ENCODE results near the gene ACSS1.

ACSS1 gene

DNA sequence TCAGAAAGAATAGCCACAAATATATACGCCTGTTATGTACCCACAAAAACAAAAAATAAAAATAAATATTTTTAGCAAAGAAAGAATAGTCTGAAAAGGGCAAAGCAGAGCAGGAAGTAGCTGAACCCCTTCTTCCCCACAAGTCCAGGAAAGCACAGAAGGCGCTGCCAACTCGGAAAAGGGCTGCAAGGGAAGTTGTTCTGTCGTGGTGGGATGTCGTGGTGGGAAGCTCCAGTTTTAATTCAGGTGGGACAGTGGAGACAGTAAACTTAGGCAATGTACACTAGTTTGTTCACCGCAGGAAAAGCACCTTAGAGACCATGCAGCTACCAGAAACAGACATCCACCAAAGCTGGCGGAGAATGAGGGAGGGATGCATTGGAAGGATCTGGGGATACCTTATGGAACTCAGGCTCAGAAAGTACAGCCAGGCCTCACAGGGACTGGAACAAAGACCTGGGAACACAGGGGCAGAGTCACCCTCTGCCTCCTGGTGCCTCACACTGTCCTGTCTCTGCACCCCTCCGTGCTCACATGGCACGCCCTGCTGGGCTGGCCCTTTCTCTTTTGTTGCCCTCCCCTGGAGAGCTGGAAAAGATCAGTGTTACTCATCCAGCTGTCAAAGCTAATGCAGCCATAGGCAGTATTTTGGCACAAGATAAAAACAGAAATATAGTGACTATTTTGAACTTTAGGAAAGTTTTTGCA is 62.0 kb downstream of the ACSS1 start:
- TF ChIP-seq, protein P1, sequence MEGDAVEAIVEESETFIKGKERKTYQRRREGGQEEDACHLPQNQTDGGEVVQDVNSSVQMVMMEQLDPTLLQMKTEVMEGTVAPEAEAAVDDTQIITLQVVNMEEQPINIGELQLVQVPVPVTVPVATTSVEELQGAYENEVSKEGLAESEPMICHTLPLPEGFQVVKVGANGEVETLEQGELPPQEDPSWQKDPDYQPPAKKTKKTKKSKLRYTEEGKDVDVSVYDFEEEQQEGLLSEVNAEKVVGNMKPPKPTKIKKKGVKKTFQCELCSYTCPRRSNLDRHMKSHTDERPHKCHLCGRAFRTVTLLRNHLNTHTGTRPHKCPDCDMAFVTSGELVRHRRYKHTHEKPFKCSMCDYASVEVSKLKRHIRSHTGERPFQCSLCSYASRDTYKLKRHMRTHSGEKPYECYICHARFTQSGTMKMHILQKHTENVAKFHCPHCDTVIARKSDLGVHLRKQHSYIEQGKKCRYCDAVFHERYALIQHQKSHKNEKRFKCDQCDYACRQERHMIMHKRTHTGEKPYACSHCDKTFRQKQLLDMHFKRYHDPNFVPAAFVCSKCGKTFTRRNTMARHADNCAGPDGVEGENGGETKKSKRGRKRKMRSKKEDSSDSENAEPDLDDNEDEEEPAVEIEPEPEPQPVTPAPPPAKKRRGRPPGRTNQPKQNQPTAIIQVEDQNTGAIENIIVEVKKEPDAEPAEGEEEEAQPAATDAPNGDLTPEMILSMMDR (IDR thresholded peaks at IDR 0.05; ENCODE audit: insufficient read depth, missing control alignments): no peak
- FAIRE-seq (no peak), DNase-seq (ENCODE audit: insufficient read length, low spot score) (no peak)

DNA sequence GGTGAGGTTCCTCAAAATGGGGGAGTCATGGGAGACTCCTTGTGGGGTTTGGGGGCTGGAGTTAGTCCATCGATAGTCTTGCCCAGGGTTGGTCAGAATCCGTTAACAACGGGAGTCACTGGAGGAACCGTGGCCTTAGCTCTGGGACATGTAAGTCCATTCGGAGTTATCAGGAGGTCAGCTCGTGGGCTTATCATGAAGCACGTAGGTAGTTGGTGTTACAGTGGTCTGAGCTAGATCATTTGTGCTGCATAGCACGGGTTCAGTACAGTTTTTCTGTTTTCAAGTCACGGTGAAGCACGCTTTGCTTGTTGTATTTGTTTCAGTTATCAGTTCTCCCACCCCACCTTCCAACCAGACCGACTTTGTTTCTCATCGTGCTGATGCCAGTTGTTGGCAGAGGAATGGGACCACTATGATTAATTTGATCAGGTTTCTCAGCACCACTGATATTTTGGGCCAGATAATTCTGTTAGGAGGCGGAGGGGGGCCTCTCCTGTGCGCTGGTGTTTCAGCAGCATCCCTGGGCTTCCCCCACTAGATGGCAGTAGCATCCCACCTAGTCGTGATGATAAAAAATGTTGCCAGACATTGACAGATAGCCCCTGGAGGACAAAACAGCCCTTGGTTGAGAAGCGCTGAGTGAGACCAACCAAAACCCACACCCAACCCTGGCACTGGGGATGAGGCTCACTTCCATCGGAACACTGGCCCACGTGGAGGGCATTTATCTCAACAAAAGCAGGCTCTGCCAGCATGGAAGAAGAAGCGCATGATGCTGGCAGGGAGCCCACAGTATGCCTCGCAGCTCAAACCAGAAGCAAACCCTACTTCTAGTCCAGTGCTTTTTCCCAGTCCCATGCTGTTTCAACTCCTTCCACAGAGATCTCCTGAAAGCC is 63.2 kb downstream of the ACSS1 start:
- DNase-seq (ENCODE audit: insufficient read length, low spot score) (peak; percentile 22), FAIRE-seq (no peak)
- TF ChIP-seq, protein P1 (IDR thresholded peaks at IDR 0.05; ENCODE audit: insufficient read depth, missing control alignments): peak; percentile 96

DNA sequence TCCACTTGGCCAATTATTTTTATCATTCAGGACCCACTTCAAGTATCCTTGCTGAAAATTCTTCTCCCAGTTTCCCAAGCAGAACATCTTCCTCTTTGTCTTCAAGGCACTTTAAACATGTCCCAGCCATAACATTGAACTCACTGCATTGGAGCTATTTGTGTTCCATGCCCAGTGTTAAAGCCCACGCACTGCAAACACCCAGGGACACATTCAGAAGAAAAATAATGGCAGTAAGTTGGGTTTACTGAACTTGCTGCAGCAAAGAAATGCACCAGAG is 63.8 kb downstream of the ACSS1 start:
- TF ChIP-seq, protein P1 (IDR thresholded peaks at IDR 0.05; ENCODE audit: insufficient read depth, missing control alignments): no peak
- FAIRE-seq (no peak), DNase-seq (ENCODE audit: insufficient read length, low spot score) (no peak)

DNA sequence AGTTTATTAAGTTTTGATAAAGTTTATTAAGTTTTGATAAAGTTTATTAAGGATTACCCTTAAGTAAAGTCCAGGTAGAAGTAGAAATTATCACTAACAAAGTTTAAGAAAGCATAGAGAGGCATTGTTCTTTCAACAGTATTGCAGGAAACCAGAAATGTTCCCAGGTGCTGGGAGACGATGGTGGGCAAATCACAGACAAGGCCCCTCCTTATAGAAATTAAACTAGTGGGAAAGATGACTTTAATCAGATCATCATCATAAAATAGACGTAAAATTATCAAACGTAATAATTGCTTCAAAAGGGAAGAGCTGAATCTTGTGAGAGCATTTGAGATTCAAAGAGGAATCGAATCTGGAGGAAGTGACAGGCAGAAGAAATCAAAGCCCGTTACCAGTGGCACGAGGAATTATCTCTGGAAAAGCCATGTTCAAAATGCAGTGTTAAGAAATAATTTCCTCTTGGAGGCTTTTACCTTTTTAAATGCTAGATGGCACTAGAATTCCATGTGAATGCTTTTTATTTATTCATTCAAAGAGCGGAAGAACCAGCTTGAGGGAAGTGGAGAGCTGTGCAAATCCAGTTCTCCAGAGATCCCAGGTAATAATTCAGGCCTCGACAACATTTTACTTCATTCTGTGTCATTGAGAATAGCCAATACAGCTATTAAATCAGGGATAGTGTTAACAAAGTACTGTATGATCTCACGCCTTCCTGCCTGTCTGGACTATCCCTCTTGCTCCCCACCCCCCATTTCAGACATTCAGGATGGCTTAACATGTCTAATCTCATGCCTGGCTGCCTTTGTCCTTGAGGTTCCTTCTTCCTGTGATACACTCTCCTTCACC is 64.4 kb downstream of the ACSS1 start:
- DNase-seq (ENCODE audit: insufficient read length, low spot score) (no peak), FAIRE-seq (no peak)
- TF ChIP-seq, protein P1 (IDR thresholded peaks at IDR 0.05; ENCODE audit: insufficient read depth, missing control alignments): no peak

DNA sequence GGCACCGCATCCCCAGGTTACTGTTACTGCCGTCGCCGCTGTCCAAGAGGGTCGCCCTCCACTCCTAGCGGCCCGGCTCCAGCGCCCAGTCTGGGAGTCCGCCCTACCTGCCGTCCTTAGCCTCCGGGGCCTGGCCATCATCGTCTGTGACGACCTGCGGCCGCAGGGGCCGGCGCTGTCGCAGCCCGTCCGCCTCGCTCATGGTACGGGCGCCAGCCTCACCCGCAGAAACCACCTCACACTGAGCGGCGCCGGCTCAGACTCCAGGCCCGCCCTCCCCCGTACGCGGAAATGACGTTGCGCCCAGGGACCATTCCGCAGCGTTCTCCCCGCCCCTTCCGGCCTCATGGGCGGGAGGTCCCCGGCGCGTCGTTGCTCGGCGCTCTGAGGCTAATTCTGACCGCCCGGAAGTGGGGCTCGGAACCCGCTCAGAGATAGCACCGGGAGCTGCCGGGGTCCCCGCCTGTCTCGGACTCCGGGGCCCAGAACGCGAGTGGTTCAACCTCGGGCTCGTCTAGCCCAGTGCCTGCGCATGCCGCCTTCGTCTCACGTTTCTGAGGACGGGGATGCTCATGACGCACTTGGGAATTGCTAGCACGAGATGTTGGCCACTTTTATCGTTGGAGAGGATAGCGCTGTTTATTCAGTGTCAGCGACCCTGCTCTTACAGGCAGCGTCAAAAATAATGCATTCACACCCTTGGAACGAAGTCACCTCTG is 65.3 kb downstream of the ACSS1 start, which contains the start of gene APMAP:
Gene APMAP, minus strand, starts transcription at position 265 of the 719 bp plus-strand sequence. Its CDS starts 63 bp downstream, at position 202.
- FAIRE-seq (no peak), DNase-seq (ENCODE audit: insufficient read length, low spot score) (peak; percentile 55)
- TF ChIP-seq, protein P1 (IDR thresholded peaks at IDR 0.05; ENCODE audit: insufficient read depth, missing control alignments): no peak

DNA sequence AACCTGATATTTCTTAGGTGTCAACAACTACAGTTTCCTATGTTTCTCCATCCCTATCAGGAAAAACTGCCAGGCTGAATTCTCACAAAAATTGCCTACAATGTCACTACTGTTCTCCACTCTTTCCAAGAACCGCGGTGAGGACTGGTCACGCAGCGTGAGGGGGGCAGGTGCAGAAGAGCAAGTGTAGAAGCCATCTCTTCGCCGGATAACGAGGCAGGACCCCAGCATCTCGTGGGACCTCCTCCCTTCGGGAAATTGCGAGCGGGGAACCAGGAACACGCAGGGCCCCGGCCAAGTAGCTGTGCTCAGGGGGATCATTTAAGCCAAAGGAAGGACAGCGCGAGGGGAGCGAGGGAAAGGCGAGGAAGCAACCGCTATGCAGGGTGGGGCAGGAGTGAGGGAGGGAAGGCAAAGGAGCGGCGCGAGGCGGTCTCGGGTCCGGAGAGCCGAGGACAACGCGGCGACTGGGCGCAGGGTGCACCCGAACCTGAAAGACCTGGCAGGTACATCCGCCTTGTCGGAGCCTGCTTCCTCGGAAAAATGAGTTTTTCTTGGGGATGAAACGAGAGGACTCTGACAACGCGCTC is 65.9 kb downstream of the ACSS1 start:
- TF ChIP-seq, protein P1 (IDR thresholded peaks at IDR 0.05; ENCODE audit: insufficient read depth, missing control alignments): no peak
- no peak for FAIRE-seq
- no peak for DNase-seq (ENCODE audit: insufficient read length, low spot score)

Measured in D721Med (cell line).